CD14-positive monocyte (primary cell): Measurements from ENCODE around the gene SLC25A13. TPM values are rescaled to one million over a fixed set of nuclear protein-coding genes. Genes with fewer than 3 reads are reported as not detected.

Source experiments
- DNase-seq, 3 donors: peaks; one replicate each; pipeline ENCODE4 v3.0.0-alpha.2; 2011 to 2022
- H2AFZ ChIP-seq: 2 replicates; pipeline ENCODE4 v1.6.0; 2012; ENCODE audit warnings: mild to moderate bottlenecking, low read depth, low read length, inconsistent platforms; ENCODE audit not compliant: insufficient read depth, poor library complexity, severe bottlenecking
- H3K27ac ChIP-seq, 2 donors: 1 replicate in 1 of 2; 2 replicates in 1 of 2; pipeline ENCODE4 v1.5.1; 2012 to 2013; ENCODE audit warnings: low read length in 2 of 2, control low read depth in 1 of 2, inconsistent platforms in 1 of 2, low read depth in 1 of 2, mild to moderate bottlenecking in 1 of 2
- H3K27me3 ChIP-seq, 2 donors: one replicate each; pipeline versions ENCODE4 v1.6.0 to v1.6.1; 2011 to 2013; ENCODE audit warnings: low read length in 2 of 2; ENCODE audit not compliant: control insufficient read depth in 2 of 2, insufficient read depth in 2 of 2
- H3K36me3 ChIP-seq, 2 donors: replicated peaks in 1 of 2; 1 replicate in 1 of 2; 2 replicates in 1 of 2; pipeline versions ENCODE4 v1.5.1 to v1.6.1; 2012 to 2013; ENCODE audit warnings: low read length in 2 of 2, control low read depth in 1 of 2, inconsistent platforms in 1 of 2, mild to moderate bottlenecking in 1 of 2; ENCODE audit not compliant: insufficient read depth in 2 of 2, control insufficient read depth in 1 of 2
- H3K4me1 ChIP-seq, 2 donors: 1 replicate in 1 of 2; 2 replicates in 1 of 2; pipeline versions ENCODE4 v1.5.1 to v1.6.1; 2012 to 2013; ENCODE audit warnings: low read length in 2 of 2, control low read depth in 1 of 2, inconsistent platforms in 1 of 2, mild to moderate bottlenecking in 1 of 2, moderate library complexity in 1 of 2; ENCODE audit not compliant: insufficient read depth in 2 of 2, control insufficient read depth in 1 of 2
- H3K4me2 ChIP-seq: replicated peaks from 2 replicates; pipeline ENCODE3; 2012; ENCODE audit warnings: low read length, moderate library complexity, mild to moderate bottlenecking; ENCODE audit not compliant: poor library complexity, severe bottlenecking; ENCODE audit errors: extremely low read depth
- H3K4me3 ChIP-seq, 3 experiments: fragments of 200-600 bp in 1 of 3; sonication (generic) in 1 of 3; replicated peaks in 1 of 3; 1 replicate in 2 of 3; 2 replicates in 1 of 3; pipeline ENCODE4 v1.5.1; 2011 to 2013; ENCODE audit warnings: low read length in 3 of 3, mild to moderate bottlenecking in 3 of 3, control low read depth in 2 of 3, low read depth in 2 of 3, inconsistent platforms in 1 of 3, moderate library complexity in 1 of 3
- H3K79me2 ChIP-seq: 2 replicates; pipeline ENCODE4 v1.6.0; 2012; ENCODE audit warnings: mild to moderate bottlenecking, control low read depth, inconsistent platforms, low read length, moderate library complexity; ENCODE audit not compliant: insufficient read depth
- H3K9ac ChIP-seq: 2 replicates; pipeline ENCODE4 v1.6.0; 2017; ENCODE audit warnings: low read length, mild to moderate bottlenecking; ENCODE audit not compliant: insufficient read depth, poor library complexity, severe bottlenecking
- H3K9me3 ChIP-seq, 2 donors: replicated peaks in 1 of 2; 1 replicate in 1 of 2; 2 replicates in 1 of 2; pipeline versions ENCODE4 v1.5.1 to v1.6.1; 2012 to 2013; ENCODE audit warnings: low read length in 2 of 2, control low read depth in 1 of 2; ENCODE audit not compliant: control insufficient read depth in 1 of 2, insufficient read depth in 1 of 2
- H4K20me1 ChIP-seq: 2 replicates; pipeline ENCODE4 v1.6.0; 2012; ENCODE audit warnings: mild to moderate bottlenecking, low read length, control low read depth, moderate library complexity; ENCODE audit not compliant: insufficient read depth
- H3K27ac Mint-ChIP-seq, 7 donors: one replicate each; pipeline ENCODE4 v1.8.0; 2020; ENCODE audit warnings: mild to moderate bottlenecking in 7 of 7, mixed read lengths in 7 of 7, moderate library complexity in 6 of 7, inconsistent platforms in 2 of 7
- H3K27me3 Mint-ChIP-seq, 3 donors: one replicate each; pipeline ENCODE4 v1.8.0; 2021 to 2022; ENCODE audit warnings: low read depth in 3 of 3, mild to moderate bottlenecking in 3 of 3, mixed read lengths in 3 of 3, moderate library complexity in 3 of 3, inconsistent platforms in 1 of 3
- H3K36me3 Mint-ChIP-seq, 2 donors: one replicate each; pipeline ENCODE4 v1.8.0; 2020; ENCODE audit warnings: mixed read lengths in 2 of 2, inconsistent platforms in 1 of 2, mild to moderate bottlenecking in 1 of 2
- H3K4me1 Mint-ChIP-seq: one replicate; pipeline ENCODE4 v1.8.0; 2020; ENCODE audit warnings: mild to moderate bottlenecking, mixed read lengths
- H3K4me3 Mint-ChIP-seq, 2 donors: one replicate each; pipeline ENCODE4 v1.8.0; 2020; ENCODE audit warnings: mild to moderate bottlenecking in 2 of 2, mixed read lengths in 2 of 2, moderate library complexity in 1 of 2
- H3K9me3 Mint-ChIP-seq, 7 donors: one replicate each; pipeline ENCODE4 v1.8.0; 2020 to 2022; ENCODE audit warnings: mixed read lengths in 7 of 7, mild to moderate bottlenecking in 6 of 7, moderate library complexity in 6 of 7, inconsistent platforms in 2 of 7
- WGBS: methylation state at CpG from one replicate; pipeline ENCODE4 v1.1.5; 2013; ENCODE audit warnings: missing lambda C conversion rate; ENCODE audit not compliant: insufficient coverage; 5-methylcytosine and 5-hydroxymethylcytosine counted together
- intact Hi-C, 2 donors: fragments of 100-400 bp; cut with micrococcal nuclease; formaldehyde crosslinking; loops; one replicate each; pipeline versions ENCODE4 v1.15.0 to v1.15.1; 2023
- polyA plus RNA-seq, 3 donors: library from polyadenylated mRNA; depleted of rRNA in 1 of 3; unstranded in 2 of 3; stranded (reverse) in 1 of 3; fragments of 300-500 nt in 2 of 3; fragments of >200 nt in 1 of 3; fragmentation: Illumina TruSeq in 2 of 3; gene quantifications; 1 replicate in 2 of 3; 2 replicates in 1 of 3; pipeline ENCODE4 v1.2.3, GENCODE V29; 2012 to 2021
- TF ChIP-seq, protein P1 (sequence below): fragments of 200-600 bp; IDR thresholded peaks from one replicate; pipeline ENCODE4 v1.8.0; 2022; ENCODE audit warnings: antibody characterized with exemption, mild to moderate bottlenecking

The SLC25A13 gene
- polyA plus RNA-seq, 3 donors: 12.7 to 15.7 (median 14.4) TPM

DNA sequence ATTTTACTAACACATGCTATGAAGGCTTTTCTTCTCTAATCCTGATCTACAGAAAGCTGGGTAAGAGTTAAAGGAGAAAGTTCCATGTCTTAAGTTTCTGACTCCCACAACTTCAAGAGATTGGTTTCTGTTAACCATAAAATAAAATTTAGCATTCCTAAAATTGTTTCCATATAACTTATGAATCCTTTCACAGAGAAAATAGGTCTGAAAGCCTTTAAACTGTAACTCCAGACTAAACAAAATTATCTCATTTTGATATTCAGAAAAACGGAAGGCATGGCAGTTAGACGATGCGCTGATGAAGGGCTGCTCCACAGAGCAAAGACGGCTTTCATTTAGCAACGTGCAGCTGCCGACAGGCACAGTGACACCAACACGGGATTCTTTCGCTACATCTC lies 133.3 kb downstream of the SLC25A13 start:
- Mint-ChIP-seq H3K9me3 (no peaks in the 10 kb centered on the region), H3K36me3 (peaks cover 71 to 72% of the 10 kb centered on the region in 2 donors), H3K4me1 (peaks cover 2% of the 10 kb centered on the region), H3K27me3 (no peaks in the 10 kb centered on the region), H3K4me3 (no peak overlapping the region), H3K27ac (no peak overlapping the region)
- Histone ChIP-seq H3K36me3 (peaks cover 55 to 80% of the 10 kb centered on the region in 2 donors), H3K27ac (no peak overlapping the region), H3K79me2 (no peaks in the 10 kb centered on the region), H3K27me3 (no peaks in the 10 kb centered on the region), H2AFZ (no peak overlapping the region), H4K20me1 (no peaks in the 10 kb centered on the region), H3K4me3 (no peak overlapping the region), H3K9me3 (no peaks in the 10 kb centered on the region), H3K9ac (no peak overlapping the region), H3K4me1 (no peaks in the 10 kb centered on the region), H3K4me2 (no peak overlapping the region)
- intact Hi-C loops: no loop called here
- DNase-seq: no peak
- TF ChIP-seq, protein P1, sequence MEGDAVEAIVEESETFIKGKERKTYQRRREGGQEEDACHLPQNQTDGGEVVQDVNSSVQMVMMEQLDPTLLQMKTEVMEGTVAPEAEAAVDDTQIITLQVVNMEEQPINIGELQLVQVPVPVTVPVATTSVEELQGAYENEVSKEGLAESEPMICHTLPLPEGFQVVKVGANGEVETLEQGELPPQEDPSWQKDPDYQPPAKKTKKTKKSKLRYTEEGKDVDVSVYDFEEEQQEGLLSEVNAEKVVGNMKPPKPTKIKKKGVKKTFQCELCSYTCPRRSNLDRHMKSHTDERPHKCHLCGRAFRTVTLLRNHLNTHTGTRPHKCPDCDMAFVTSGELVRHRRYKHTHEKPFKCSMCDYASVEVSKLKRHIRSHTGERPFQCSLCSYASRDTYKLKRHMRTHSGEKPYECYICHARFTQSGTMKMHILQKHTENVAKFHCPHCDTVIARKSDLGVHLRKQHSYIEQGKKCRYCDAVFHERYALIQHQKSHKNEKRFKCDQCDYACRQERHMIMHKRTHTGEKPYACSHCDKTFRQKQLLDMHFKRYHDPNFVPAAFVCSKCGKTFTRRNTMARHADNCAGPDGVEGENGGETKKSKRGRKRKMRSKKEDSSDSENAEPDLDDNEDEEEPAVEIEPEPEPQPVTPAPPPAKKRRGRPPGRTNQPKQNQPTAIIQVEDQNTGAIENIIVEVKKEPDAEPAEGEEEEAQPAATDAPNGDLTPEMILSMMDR: no peak
- 91% methylated on average over 5 of the region's 8 CpGs for WGBS

DNA sequence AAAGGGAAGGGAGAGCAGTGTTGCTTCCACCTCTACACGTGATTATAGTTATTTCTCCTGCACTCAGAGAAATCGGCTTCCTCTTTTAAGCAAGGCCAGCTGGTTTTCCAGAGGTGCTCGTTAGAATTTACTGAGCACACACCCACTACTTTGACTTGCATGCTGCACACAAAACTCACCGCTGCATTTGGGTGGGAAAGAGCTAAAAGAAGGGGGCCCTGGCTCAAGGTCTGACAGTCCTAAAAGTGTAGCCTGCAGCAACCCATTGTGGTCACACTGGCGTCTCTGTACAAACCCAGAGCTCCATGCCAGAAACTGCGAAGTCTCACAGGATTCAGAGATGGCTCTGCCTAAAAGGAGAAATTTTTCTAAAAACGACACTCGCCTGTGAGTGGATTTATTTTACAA lies 133.7 kb downstream of the SLC25A13 start:
- H3K9me3 Mint-ChIP-seq: no peaks in the 10 kb centered on the region
- no peak overlapping the region for H3K4me3 ChIP-seq
- H3K4me2 ChIP-seq: no peak overlapping the region
- no peak overlapping the region for H3K27ac ChIP-seq
- 56% methylated on average over 1 of the region's 8 CpGs for WGBS
- no peak overlapping the region for H3K4me3 Mint-ChIP-seq
- no peak overlapping the region for H3K27ac Mint-ChIP-seq
- no peaks in the 10 kb centered on the region for H3K27me3 ChIP-seq
- H3K36me3 ChIP-seq: peaks cover 57 to 80% of the 10 kb centered on the region in 2 donors
- peaks cover 2% of the 10 kb centered on the region for H3K4me1 Mint-ChIP-seq
- no peaks in the 10 kb centered on the region for H3K4me1 ChIP-seq
- H3K9ac ChIP-seq: no peak overlapping the region
- H4K20me1 ChIP-seq: no peaks in the 10 kb centered on the region
- no peaks in the 10 kb centered on the region for H3K9me3 ChIP-seq
- no peaks in the 10 kb centered on the region for H3K79me2 ChIP-seq
- no peaks in the 10 kb centered on the region for H3K27me3 Mint-ChIP-seq
- intact Hi-C loops: no loop called here
- H3K36me3 Mint-ChIP-seq: peaks cover 71 to 74% of the 10 kb centered on the region in 2 donors
- no peak overlapping the region for H2AFZ ChIP-seq
- no peak for DNase-seq
- TF ChIP-seq, protein P1: no peak
